HG02588 (cell line): ENCODE measurements around the gene VWA5B1.
"Not testable (repeated sequence)": the region's sequence is repeated elsewhere in the genome, so short reads cannot be mapped to it uniquely, and the experiment has no call there.

Experiments used
- ATAC-seq: cut with Tn5 transposase; IDR thresholded peaks from one replicate; pipeline ENCODE4 v1.9.1; 2021; ENCODE audit warnings: mild to moderate bottlenecking, moderate library complexity; ENCODE audit not compliant: unreplicated experiment

VWA5B1 gene

GRCh38 chr1:20280341-20280740, 10.3 kb upstream of the VWA5B1 start:
- no peak for ATAC-seq

- no peak for ATAC-seq
These were observed 9.8 kb upstream of the VWA5B1 start for GRCh38 chr1:20280906-20281305.

GRCh38 chr1:20281801-20282200, 8.9 kb upstream of the VWA5B1 start:
- no peak for ATAC-seq

GRCh38 chr1:20282533-20282932, 8.1 kb upstream of the VWA5B1 start:
- no peak for ATAC-seq

- ATAC-seq: no peak
These were observed 6.6 kb upstream of the VWA5B1 start for GRCh38 chr1:20284046-20284445.

- no peak for ATAC-seq
These were observed 6.0 kb upstream of the VWA5B1 start for GRCh38 chr1:20284625-20285024.

GRCh38 chr1:20285510-20285909, 5.2 kb upstream of the VWA5B1 start:
- no peak for ATAC-seq

- ATAC-seq: not testable (repeated sequence)
These were observed 3.0 kb upstream of the VWA5B1 start for GRCh38 chr1:20287696-20288095.

GRCh38 chr1:20291645-20292084, 990 bp downstream of the VWA5B1 start:
- no peak for ATAC-seq

- ATAC-seq: no peak
These were observed 8.0 kb downstream of the VWA5B1 start for GRCh38 chr1:20298626-20299025.

GRCh38 chr1:20301463-20302107, 10.9 kb downstream of the VWA5B1 start:
- ATAC-seq: no peak

- ATAC-seq: no peak
These were observed 11.4 kb downstream of the VWA5B1 start for GRCh38 chr1:20302108-20302471.

GRCh38 chr1:20307026-20307425, 16.4 kb downstream of the VWA5B1 start:
- no peak for ATAC-seq

GRCh38 chr1:20308569-20308968, 17.9 kb downstream of the VWA5B1 start:
- ATAC-seq: no peak

- ATAC-seq: no peak
These were observed 20.6 kb downstream of the VWA5B1 start for GRCh38 chr1:20311289-20311688.

- ATAC-seq: no peak
These were observed 21.6 kb downstream of the VWA5B1 start for GRCh38 chr1:20312310-20312709.

- no peak for ATAC-seq
These were observed 22.1 kb downstream of the VWA5B1 start for GRCh38 chr1:20312818-20313217.

- ATAC-seq: no peak
These were observed 26.8 kb downstream of the VWA5B1 start for GRCh38 chr1:20317471-20317870.

GRCh38 chr1:20318521-20318920, 27.8 kb downstream of the VWA5B1 start:
- no peak for ATAC-seq

GRCh38 chr1:20318971-20319370, 28.3 kb downstream of the VWA5B1 start:
- no peak for ATAC-seq

- no peak for ATAC-seq
These were observed 29.0 kb downstream of the VWA5B1 start for GRCh38 chr1:20319456-20320220.

GRCh38 chr1:20320704-20321103, 30.0 kb downstream of the VWA5B1 start:
- ATAC-seq: no peak

- ATAC-seq: no peak
These were observed 30.9 kb downstream of the VWA5B1 start for GRCh38 chr1:20321573-20321972.
